ENCODE data around the gene GOLGA3. TPM values are rescaled to one million over a fixed set of nuclear protein-coding genes. Genes with fewer than 3 reads are reported as not detected.

The GOLGA3 gene
- total and polyA plus RNA-seq, 2 donors, result 19.5 to 34.2 TPM

Other genes starting within 250 kb of the GOLGA3 start
- gene LRCOL1, start 218.3 kb downstream of the GOLGA3 start, total RNA-seq, result 0.61 TPM
- gene LRCOL1, start 218.3 kb downstream of the GOLGA3 start, polyA plus RNA-seq, result 1.1 TPM
- 0.66 TPM for gene P2RX2, start 210.1 kb downstream of the GOLGA3 start, total RNA-seq
- gene P2RX2, start 210.1 kb downstream of the GOLGA3 start, polyA plus RNA-seq, result 2.5 TPM
- gene POLE, start 141.5 kb downstream of the GOLGA3 start, total RNA-seq, result 22.2 TPM
- gene POLE, start 141.5 kb downstream of the GOLGA3 start, polyA plus RNA-seq, result 19.3 TPM
- gene PXMP2, start 141.3 kb downstream of the GOLGA3 start, total RNA-seq, result 50.1 TPM
- 6.3 TPM for gene PXMP2, start 141.3 kb downstream of the GOLGA3 start, polyA plus RNA-seq
- 31.6 TPM for gene PGAM5, start 118.0 kb downstream of the GOLGA3 start, total RNA-seq
- gene PGAM5, start 118.0 kb downstream of the GOLGA3 start, polyA plus RNA-seq, result 17.4 TPM
- gene ANKLE2, start 67.0 kb downstream of the GOLGA3 start, total RNA-seq, result 45.4 TPM
- 62.5 TPM for gene ANKLE2, start 67.0 kb downstream of the GOLGA3 start, polyA plus RNA-seq
- gene CHFR, start 58.7 kb upstream of the GOLGA3 start, total RNA-seq, result 39.5 TPM
- gene CHFR, start 58.7 kb upstream of the GOLGA3 start, polyA plus RNA-seq, result 85.4 TPM
- gene ZNF605, start 127.4 kb upstream of the GOLGA3 start, total RNA-seq, result 9.0 TPM
- gene ZNF605, start 127.4 kb upstream of the GOLGA3 start, polyA plus RNA-seq, result 4.7 TPM
- gene ZNF26, start 157.5 kb upstream of the GOLGA3 start, total RNA-seq, result 9.7 TPM
- 9.0 TPM for gene ZNF26, start 157.5 kb upstream of the GOLGA3 start, polyA plus RNA-seq
- 33.8 TPM for gene ZNF84, start 208.6 kb upstream of the GOLGA3 start, total RNA-seq
- 24.6 TPM for gene ZNF84, start 208.6 kb upstream of the GOLGA3 start, polyA plus RNA-seq

Data from thymus (tissue), 2 donors.